ENCODE results near the gene SIGLEC6.

The SIGLEC6 gene

GRCh38 chr19:51565583-51565982, 34.1 kb upstream of the SIGLEC6 start:
- Histone ChIP-seq H3K9me3 (ENCODE audit: control insufficient read depth, insufficient read depth, low read depth, low read length) (no peaks in the 10 kb centered on the region), H3K4me3 (ENCODE audit: low read depth, low read length) (no peak overlapping the region), H3K9ac (ENCODE audit: low read length) (no peak overlapping the region), H3K27ac (ENCODE audit: low read depth, low read length) (no peak overlapping the region), H3K4me1 (ENCODE audit: control insufficient read depth, insufficient read depth, low read length) (no peaks in the 10 kb centered on the region), H3K27me3 (ENCODE audit: control insufficient read depth, insufficient read depth, low read length) (peaks cover 67% of the 10 kb centered on the region), H3K36me3 (ENCODE audit: control insufficient read depth, insufficient read depth, low read length) (no peaks in the 10 kb centered on the region)

DNA sequence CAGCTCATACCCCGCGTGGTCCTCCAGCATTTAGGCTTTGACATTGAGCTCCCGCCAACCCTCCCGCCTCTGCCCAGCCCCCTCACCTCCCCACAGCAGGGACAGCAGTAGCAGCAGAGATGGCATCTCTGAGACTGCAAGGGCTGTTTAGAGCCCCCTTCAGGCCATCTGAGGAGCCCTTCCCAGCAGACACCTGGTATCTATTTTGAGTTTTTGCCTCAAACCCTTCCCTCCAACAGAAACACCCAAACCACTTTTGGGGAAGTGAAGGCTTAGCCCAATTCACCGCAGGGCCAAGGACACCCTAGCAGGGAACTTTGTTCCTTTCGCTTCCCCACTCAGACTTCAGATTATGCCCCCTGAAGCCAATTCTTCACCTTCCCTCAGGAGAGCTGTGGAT, 33.3 kb upstream of the SIGLEC6 start:
- Histone ChIP-seq H3K27me3 (ENCODE audit: control insufficient read depth, insufficient read depth, low read length) (peaks cover 75% of the 10 kb centered on the region), H3K27ac (ENCODE audit: low read depth, low read length) (no peak overlapping the region), H3K36me3 (ENCODE audit: control insufficient read depth, insufficient read depth, low read length) (no peaks in the 10 kb centered on the region), H3K4me1 (ENCODE audit: control insufficient read depth, insufficient read depth, low read length) (no peaks in the 10 kb centered on the region), H3K9ac (ENCODE audit: low read length) (no peak overlapping the region), H3K4me3 (ENCODE audit: low read depth, low read length) (no peak overlapping the region), H3K9me3 (ENCODE audit: control insufficient read depth, insufficient read depth, low read depth, low read length) (no peaks in the 10 kb centered on the region)

DNA sequence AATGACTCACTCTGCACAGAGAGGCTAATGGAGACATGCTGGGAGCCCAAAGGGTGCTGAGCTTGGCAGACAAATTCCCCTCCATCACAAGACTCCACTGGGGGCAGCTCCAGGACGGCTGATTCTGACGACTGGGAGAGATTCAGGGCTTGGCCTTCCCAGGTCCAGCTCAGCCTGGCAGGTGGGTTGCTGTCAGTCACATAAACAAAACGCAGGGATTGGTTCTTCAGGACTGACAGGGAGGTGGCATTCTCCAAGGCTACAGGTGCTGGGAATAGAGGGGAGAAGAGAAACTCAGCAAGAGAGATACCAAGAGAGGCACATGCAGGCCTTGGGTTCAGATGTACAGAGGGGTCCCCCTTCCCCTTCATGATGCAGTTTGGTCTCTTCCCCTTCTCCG, 28.9 kb upstream of the SIGLEC6 start:
- Histone ChIP-seq H3K4me3 (ENCODE audit: low read depth, low read length) (no peak overlapping the region), H3K9me3 (ENCODE audit: control insufficient read depth, insufficient read depth, low read depth, low read length) (no peaks in the 10 kb centered on the region), H3K4me1 (ENCODE audit: control insufficient read depth, insufficient read depth, low read length) (no peaks in the 10 kb centered on the region), H3K27ac (ENCODE audit: low read depth, low read length) (no peak overlapping the region), H3K9ac (ENCODE audit: low read length) (no peak overlapping the region), H3K36me3 (ENCODE audit: control insufficient read depth, insufficient read depth, low read length) (no peaks in the 10 kb centered on the region), H3K27me3 (ENCODE audit: control insufficient read depth, insufficient read depth, low read length) (peaks cover 54% of the 10 kb centered on the region)

DNA sequence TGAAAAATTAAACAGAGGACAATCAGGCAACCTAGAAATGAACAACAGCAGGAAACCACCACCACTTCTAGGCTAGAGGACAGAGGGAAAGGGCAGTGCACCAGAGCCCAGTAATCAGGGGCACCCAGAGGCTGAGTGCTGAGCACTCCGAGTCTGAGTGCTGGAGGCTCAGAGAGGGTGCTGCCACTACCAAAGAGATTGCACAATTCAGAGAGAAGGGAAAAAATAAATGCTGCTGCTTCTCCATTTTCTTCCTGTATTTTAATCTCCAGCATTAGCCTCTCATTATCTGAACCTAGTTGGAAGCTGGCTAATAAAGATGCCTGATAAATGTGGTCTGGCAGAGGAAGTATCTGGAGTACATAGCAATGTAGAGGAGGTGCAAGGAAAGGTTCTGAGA, 27.8 kb upstream of the SIGLEC6 start:
- Histone ChIP-seq H3K27me3 (ENCODE audit: control insufficient read depth, insufficient read depth, low read length) (peaks cover 44% of the 10 kb centered on the region), H3K9ac (ENCODE audit: low read length) (no peak overlapping the region), H3K4me1 (ENCODE audit: control insufficient read depth, insufficient read depth, low read length) (no peaks in the 10 kb centered on the region), H3K9me3 (ENCODE audit: control insufficient read depth, insufficient read depth, low read depth, low read length) (no peaks in the 10 kb centered on the region), H3K27ac (ENCODE audit: low read depth, low read length) (no peak overlapping the region), H3K36me3 (ENCODE audit: control insufficient read depth, insufficient read depth, low read length) (no peaks in the 10 kb centered on the region), H3K4me3 (ENCODE audit: low read depth, low read length) (no peak overlapping the region)

GRCh38 chr19:51552996-51553725, 21.7 kb upstream of the SIGLEC6 start:
- Histone ChIP-seq H3K9me3 (ENCODE audit: control insufficient read depth, insufficient read depth, low read depth, low read length) (no peaks in the 10 kb centered on the region), H3K27ac (ENCODE audit: low read depth, low read length) (no peak overlapping the region), H3K4me1 (ENCODE audit: control insufficient read depth, insufficient read depth, low read length) (no peaks in the 10 kb centered on the region; the same call in 1 of the 2 replicates)

GRCh38 chr19:51552608-51552995, 21.1 kb upstream of the SIGLEC6 start:
- H3K36me3 ChIP-seq (ENCODE audit: control insufficient read depth, insufficient read depth, low read length) = no peaks in the 10 kb centered on the region
- peaks cover 29% of the 10 kb centered on the region for H3K27me3 ChIP-seq (ENCODE audit: control insufficient read depth, insufficient read depth, low read length)

More at GRCh38 chr19:51552996-51553725, 21.7 kb upstream of the SIGLEC6 start:
- Histone ChIP-seq H3K4me3 (ENCODE audit: low read depth, low read length) (no peak overlapping the region), H3K27me3 (ENCODE audit: control insufficient read depth, insufficient read depth, low read length) (peaks cover 32% of the 10 kb centered on the region), H3K9ac (ENCODE audit: low read length) (no peak overlapping the region), H3K36me3 (ENCODE audit: control insufficient read depth, insufficient read depth, low read length) (no peaks in the 10 kb centered on the region)

DNA sequence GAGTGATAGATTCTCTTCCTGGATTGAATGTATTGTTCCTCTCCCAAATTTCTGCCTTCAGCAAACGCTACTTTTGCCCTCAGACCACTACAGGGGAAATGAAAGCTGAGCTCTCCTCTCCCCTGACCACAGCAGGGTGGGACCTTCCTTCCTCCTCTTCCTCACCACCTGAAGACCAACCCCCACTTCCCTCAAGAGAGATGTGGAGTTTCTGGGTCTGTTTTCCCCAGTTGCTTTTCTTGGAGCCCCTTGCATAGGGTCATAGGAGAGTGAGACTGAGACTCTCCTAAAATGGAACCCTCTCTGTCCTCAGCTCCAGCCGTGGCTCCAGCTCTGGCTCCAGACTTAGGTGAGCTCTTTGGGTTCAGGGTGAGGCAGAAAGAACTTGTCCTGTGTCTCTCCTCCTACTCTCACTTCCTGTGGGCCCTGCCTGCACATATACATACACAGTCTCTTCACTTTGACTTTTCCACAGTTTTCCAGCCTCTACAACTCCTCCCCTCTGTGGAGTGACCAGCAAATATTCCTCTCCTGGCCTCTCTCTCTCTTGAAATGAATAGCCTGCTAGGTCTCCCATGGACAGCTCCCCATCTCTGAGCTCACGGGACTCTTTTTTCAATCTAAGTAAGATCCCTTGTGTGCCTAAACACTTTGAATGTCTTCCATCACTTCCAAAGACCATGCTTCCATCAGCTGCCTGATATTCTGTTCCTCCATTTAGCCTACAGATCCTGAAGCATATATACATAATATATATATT, 20.4 kb upstream of the SIGLEC6 start:
- Histone ChIP-seq H3K4me3 (ENCODE audit: low read depth, low read length) (no peak overlapping the region), H3K27ac (ENCODE audit: low read depth, low read length) (no peak overlapping the region), H3K27me3 (ENCODE audit: control insufficient read depth, insufficient read depth, low read length) (peaks cover 32% of the 10 kb centered on the region), H3K9ac (ENCODE audit: low read length) (no peak overlapping the region), H3K36me3 (ENCODE audit: control insufficient read depth, insufficient read depth, low read length) (no peaks in the 10 kb centered on the region), H3K9me3 (ENCODE audit: control insufficient read depth, insufficient read depth, low read depth, low read length) (no peaks in the 10 kb centered on the region), H3K4me1 (ENCODE audit: control insufficient read depth, insufficient read depth, low read length) (no peaks in the 10 kb centered on the region; the same call in 1 of the 2 replicates)

More at GRCh38 chr19:51552608-51552995, 21.1 kb upstream of the SIGLEC6 start:
- H3K27ac ChIP-seq (ENCODE audit: low read depth, low read length) = no peak overlapping the region
- H3K9me3 ChIP-seq (ENCODE audit: control insufficient read depth, insufficient read depth, low read depth, low read length) = no peaks in the 10 kb centered on the region
- no peaks in the 10 kb centered on the region; the same call in 1 of the 2 replicates for H3K4me1 ChIP-seq (ENCODE audit: control insufficient read depth, insufficient read depth, low read length)
- no peak overlapping the region for H3K4me3 ChIP-seq (ENCODE audit: low read depth, low read length)
- no peak overlapping the region for H3K9ac ChIP-seq (ENCODE audit: low read length)

GRCh38 chr19:51550848-51551672, 19.6 kb upstream of the SIGLEC6 start:
- Histone ChIP-seq H3K36me3 (ENCODE audit: control insufficient read depth, insufficient read depth, low read length) (no peaks in the 10 kb centered on the region), H3K9me3 (ENCODE audit: control insufficient read depth, insufficient read depth, low read depth, low read length) (no peaks in the 10 kb centered on the region), H3K4me1 (ENCODE audit: control insufficient read depth, insufficient read depth, low read length) (no peaks in the 10 kb centered on the region; the same call in 1 of the 2 replicates), H3K27me3 (ENCODE audit: control insufficient read depth, insufficient read depth, low read length) (peaks cover 30% of the 10 kb centered on the region), H3K4me3 (ENCODE audit: low read depth, low read length) (no peak overlapping the region), H3K27ac (ENCODE audit: low read depth, low read length) (no peak overlapping the region), H3K9ac (ENCODE audit: low read length) (no peak overlapping the region)

DNA sequence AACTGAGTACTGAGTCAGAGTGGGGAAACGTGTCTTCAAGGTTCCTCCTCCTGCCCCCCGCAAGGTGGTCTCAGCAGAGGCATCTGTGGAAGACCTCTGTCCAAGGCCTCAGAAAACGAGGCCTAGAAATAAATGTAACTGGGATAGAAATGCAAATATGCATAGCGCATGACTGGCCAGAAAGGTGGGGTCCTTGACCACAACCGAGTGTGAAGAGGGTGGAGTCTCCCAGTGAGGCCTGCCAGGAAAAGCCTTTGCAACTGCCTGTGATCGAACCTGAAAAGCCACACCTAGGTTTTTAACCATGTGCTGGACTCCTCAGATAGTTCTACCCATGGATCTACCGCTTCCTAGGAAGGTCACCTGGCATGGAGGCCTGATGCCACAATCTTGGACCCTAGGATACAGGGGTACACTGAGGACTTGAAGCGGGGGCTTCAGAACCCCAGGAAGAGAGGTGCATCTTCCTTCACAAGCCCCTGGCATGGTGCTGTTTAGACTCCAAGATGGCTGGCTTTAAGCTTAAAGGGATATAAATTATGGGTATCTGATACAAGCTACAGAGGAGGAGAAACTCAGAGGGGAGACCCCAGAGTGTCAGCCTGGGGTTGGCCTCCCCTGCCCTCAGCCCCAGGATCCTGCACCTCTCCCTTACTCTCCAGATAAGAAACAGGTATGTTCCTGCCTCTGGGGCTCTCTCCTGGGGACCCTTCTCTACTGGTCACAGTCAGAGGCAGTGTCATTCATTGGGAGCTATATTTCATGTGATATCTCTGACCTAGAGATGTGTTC, 18.3 kb upstream of the SIGLEC6 start:
- no peaks in the 10 kb centered on the region; the same call in 1 of the 2 replicates for H3K4me1 ChIP-seq (ENCODE audit: control insufficient read depth, insufficient read depth, low read length)
- H3K4me3 ChIP-seq (ENCODE audit: low read depth, low read length) = no peak overlapping the region
- no peak overlapping the region for H3K27ac ChIP-seq (ENCODE audit: low read depth, low read length)
- no peak overlapping the region for H3K9ac ChIP-seq (ENCODE audit: low read length)
- no peaks in the 10 kb centered on the region for H3K9me3 ChIP-seq (ENCODE audit: control insufficient read depth, insufficient read depth, low read depth, low read length)
- no peaks in the 10 kb centered on the region for H3K36me3 ChIP-seq (ENCODE audit: control insufficient read depth, insufficient read depth, low read length)
- peaks cover 38% of the 10 kb centered on the region for H3K27me3 ChIP-seq (ENCODE audit: control insufficient read depth, insufficient read depth, low read length)

DNA sequence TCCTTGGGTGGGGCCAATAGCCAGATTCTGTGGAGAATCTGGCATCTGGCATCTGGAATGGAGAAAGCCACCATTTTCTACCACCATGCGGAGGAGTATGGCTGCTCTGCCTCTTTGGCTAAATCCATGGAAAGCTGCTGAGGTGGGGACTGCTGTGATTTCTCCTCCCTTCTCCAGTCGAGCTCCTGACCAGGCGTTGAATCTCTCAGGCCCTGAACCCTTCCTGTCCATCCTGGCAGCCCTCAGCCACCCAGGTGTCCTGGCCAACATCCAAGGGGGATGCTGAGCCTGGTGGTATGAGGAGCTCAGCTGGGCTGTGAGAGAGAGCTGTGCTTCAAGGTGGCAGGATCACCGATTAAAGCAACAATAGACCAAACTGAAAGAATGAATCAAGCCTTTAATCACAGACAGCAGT, 17.4 kb upstream of the SIGLEC6 start:
- H3K9ac ChIP-seq (ENCODE audit: low read length) = no peak overlapping the region
- no peaks in the 10 kb centered on the region for H3K9me3 ChIP-seq (ENCODE audit: control insufficient read depth, insufficient read depth, low read depth, low read length)
- H3K27ac ChIP-seq (ENCODE audit: low read depth, low read length) = no peak overlapping the region
- peaks cover 36% of the 10 kb centered on the region for H3K27me3 ChIP-seq (ENCODE audit: control insufficient read depth, insufficient read depth, low read length)
- H3K4me3 ChIP-seq (ENCODE audit: low read depth, low read length) = no peak overlapping the region
- H3K36me3 ChIP-seq (ENCODE audit: control insufficient read depth, insufficient read depth, low read length) = no peaks in the 10 kb centered on the region
- no peaks in the 10 kb centered on the region; the same call in 1 of the 2 replicates for H3K4me1 ChIP-seq (ENCODE audit: control insufficient read depth, insufficient read depth, low read length)

Data from HUES6 (cell line).